Spinal cord (tissue), 10 donors: Measurements from ENCODE around the gene GPC6. TPM values are rescaled to one million over a fixed set of nuclear protein-coding genes. Genes with fewer than 3 reads are reported as not detected.

ENCODE experiments used
- DNase-seq, 6 donors: peaks; one replicate each; pipeline versions ENCODE4 v3.0.0 to v3.0.0-alpha.2; 2013 to 2015; ENCODE audit warnings: low spot score in 6 of 6, low read depth in 4 of 6
- H3K27ac ChIP-seq: one replicate; pipeline ENCODE4 v1.5.1; 2013; ENCODE audit warnings: low read depth, low read length, control low read depth
- H3K27me3 ChIP-seq: one replicate; pipeline ENCODE4 v1.6.1; 2013; ENCODE audit warnings: low read length; ENCODE audit not compliant: control insufficient read depth, insufficient read depth
- H3K36me3 ChIP-seq: one replicate; pipeline ENCODE4 v1.6.1; 2013; ENCODE audit warnings: low read length; ENCODE audit not compliant: control insufficient read depth, insufficient read depth
- H3K4me1 ChIP-seq: one replicate; pipeline ENCODE4 v1.6.1; 2013; ENCODE audit warnings: low read length; ENCODE audit not compliant: control insufficient read depth, insufficient read depth
- H3K4me3 ChIP-seq: one replicate; pipeline ENCODE4 v1.5.1; 2013; ENCODE audit warnings: low read depth, low read length, control low read depth
- H3K9me3 ChIP-seq: one replicate; pipeline ENCODE4 v1.6.1; 2013; ENCODE audit warnings: low read length; ENCODE audit not compliant: control insufficient read depth, insufficient read depth
- WGBS: methylation state at CpG from one replicate; pipeline ENCODE4 v1.1.5; 2013; ENCODE audit warnings: missing lambda C conversion rate; ENCODE audit not compliant: insufficient coverage; 5-methylcytosine and 5-hydroxymethylcytosine counted together
- polyA plus RNA-seq, 2 donors: library from polyadenylated mRNA; unstranded; fragments of 120-200 nt; gene quantifications; one replicate each; pipeline ENCODE4 v1.2.1, GENCODE V29; 2013; ENCODE audit not compliant: insufficient read length in 2 of 2
- total RNA-seq, 2 donors: library from RNA; depleted of rRNA in 1 of 2; stranded (reverse); fragments of 120-200 nt in 1 of 2; fragments of >200 nt in 1 of 2; gene quantifications; one replicate each; pipeline versions ENCODE4 v1.2.3 to v1.2.4, GENCODE V29; 2013 to 2014
- donor health status: healthy.

Gene GPC6
- total and polyA plus RNA-seq, 4 donors: 19.8 to 109 (median 46.0) TPM

DNA sequence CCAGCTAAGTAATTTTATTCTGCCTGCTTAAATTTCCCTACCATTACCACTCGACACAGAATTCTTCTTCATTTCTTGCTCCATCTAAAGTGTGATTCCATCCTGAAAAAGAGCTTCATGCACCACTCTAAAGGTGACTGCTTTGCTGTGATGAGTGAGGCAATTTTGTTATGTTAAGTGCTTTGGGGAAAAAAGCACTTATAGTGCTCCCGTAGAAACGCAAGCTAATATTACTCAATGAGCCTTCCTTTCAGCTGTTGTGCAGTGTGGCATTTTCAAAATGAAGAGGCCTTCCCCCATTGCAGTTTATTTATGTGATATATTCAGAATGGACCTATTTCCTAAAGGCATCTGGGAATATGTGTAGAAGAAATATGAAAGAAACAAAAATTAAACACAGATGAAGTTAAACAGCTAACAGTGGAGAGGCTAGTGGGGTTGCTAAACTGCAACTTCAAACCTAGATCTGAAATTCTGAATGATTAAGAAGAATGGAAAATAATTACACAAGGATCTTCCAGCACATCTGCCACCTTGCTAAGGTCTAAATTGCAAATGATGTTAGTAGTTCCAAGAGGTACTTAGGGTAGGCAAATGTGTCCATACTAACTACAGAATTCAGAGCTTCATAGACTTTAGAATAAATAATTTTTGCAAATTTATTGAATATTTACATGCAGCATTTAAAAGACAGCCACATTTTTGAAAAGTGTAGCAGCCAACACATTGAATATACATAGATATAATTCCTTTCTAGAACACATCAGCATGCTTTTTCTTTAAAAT lies 1041.2 kb downstream of the GPC6 start:
- no peaks in the 10 kb centered on the region for H3K27me3 ChIP-seq
- no peaks in the 10 kb centered on the region for H3K4me1 ChIP-seq
- H3K27ac ChIP-seq: no peak overlapping the region
- peak in 1 of 6 donors; percentile 77 for DNase-seq
- no peaks in the 10 kb centered on the region for H3K36me3 ChIP-seq
- no CpG with 5 or more reads among the region's 3 CpGs for WGBS
- no peaks in the 10 kb centered on the region for H3K9me3 ChIP-seq
- no peak overlapping the region for H3K4me3 ChIP-seq

DNA sequence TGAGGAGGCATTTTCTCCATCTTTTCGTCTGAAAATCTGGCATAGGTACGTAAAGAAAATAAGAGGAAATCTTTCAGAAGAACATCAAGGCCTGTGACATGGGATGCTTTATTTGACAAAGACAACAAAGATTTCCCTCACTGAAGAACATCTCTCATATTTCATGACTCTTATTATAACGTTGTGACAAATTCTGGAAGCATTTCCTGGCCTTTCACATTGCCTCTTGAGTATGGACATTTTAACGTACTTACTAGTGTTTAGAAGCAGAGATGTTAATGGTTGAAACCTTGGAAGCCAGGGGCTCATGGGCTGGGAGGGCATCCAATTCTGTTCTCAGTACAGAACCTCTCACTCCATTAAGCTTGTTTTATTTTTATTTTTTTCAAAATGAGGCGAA lies 1042.1 kb downstream of the GPC6 start:
- WGBS: no CpG with 5 or more reads among the region's 5 CpGs
- no peak for DNase-seq
- no peak overlapping the region for H3K4me3 ChIP-seq

DNA sequence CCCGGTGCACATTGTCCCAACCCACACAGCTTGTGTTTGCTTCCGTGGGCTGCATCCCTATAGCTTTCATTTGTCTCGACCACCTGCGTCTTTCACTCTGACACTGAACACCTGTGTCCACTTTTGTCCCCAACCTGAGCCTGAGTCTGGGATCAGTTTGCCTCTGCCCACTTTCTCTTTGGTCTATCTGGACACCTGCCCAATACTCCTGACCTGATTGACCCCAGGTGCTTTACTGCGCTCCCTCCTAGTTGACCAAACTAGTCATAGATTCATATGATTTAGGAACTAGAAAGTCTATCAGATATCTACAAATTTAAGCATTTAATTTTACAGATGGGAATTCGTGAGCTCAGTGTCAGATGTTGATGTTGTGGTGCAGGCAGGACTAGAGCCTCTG lies 1043.0 kb downstream of the GPC6 start:
- no peaks in the 10 kb centered on the region for H3K27me3 ChIP-seq
- no peak for DNase-seq
- 84% methylated on average over 4 of the region's 6 CpGs for WGBS
- no peaks in the 10 kb centered on the region for H3K9me3 ChIP-seq
- no peaks in the 10 kb centered on the region for H3K4me1 ChIP-seq
- H3K4me3 ChIP-seq: no peak overlapping the region
- no peak overlapping the region for H3K27ac ChIP-seq
- no peaks in the 10 kb centered on the region for H3K36me3 ChIP-seq

More for the DNA sequence above, 1042.1 kb downstream of the GPC6 start:
- no peaks in the 10 kb centered on the region for H3K9me3 ChIP-seq
- H3K27ac ChIP-seq: no peak overlapping the region
- H3K27me3 ChIP-seq: no peaks in the 10 kb centered on the region
- no peaks in the 10 kb centered on the region for H3K4me1 ChIP-seq
- H3K36me3 ChIP-seq: no peaks in the 10 kb centered on the region

DNA sequence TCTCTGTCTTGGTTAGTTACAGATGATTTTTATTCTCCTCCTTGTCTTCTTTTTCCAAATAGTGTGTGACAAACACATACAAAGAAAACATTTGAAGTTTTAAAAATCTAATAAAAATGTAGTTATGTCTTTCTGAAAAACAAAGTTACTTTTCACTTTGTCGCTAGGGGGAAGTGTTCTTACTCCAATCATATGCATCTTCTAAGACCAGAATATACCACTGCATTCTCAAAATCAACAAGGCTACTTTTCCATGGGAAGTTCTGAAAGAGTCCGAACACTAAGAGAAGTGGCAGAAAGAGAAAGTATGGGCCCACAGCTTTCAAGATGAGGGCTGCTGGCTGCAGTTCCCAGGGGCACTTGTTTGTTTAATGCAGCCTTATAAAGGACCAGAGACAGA lies 1043.9 kb downstream of the GPC6 start:
- H3K9me3 ChIP-seq: no peaks in the 10 kb centered on the region
- no peak overlapping the region for H3K4me3 ChIP-seq
- no CpG with 5 or more reads among the region's 2 CpGs for WGBS
- H3K27ac ChIP-seq: no peak overlapping the region
- H3K27me3 ChIP-seq: no peaks in the 10 kb centered on the region
- no peaks in the 10 kb centered on the region for H3K4me1 ChIP-seq
- no peaks in the 10 kb centered on the region for H3K36me3 ChIP-seq
- DNase-seq: no peak

DNA sequence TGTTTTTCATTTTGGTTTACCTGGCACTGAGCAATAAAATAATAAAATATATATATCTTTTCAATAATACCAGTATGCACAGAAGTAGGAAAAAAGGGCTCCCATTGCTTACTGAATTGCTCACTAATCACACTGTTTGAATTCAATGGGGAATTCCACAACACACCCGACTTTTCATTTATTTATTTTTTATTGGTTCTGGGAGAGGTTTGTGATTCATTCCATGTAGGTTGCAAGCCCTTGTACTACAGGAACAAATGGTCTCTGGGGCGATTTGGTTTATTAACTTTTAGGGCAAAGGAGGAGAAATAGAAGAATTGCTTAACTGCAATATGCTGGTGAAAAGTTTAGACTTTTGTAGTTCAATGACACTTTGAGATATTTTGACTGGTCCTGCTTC lies 1045.4 kb downstream of the GPC6 start:
- H3K27ac ChIP-seq: no peak overlapping the region
- no peak overlapping the region for H3K4me3 ChIP-seq
- H3K36me3 ChIP-seq: no peaks in the 10 kb centered on the region
- H3K4me1 ChIP-seq: no peaks in the 10 kb centered on the region
- no peaks in the 10 kb centered on the region for H3K9me3 ChIP-seq
- DNase-seq: no peak
- no peaks in the 10 kb centered on the region for H3K27me3 ChIP-seq
- WGBS: no CpG with 5 or more reads among the region's 2 CpGs

DNA sequence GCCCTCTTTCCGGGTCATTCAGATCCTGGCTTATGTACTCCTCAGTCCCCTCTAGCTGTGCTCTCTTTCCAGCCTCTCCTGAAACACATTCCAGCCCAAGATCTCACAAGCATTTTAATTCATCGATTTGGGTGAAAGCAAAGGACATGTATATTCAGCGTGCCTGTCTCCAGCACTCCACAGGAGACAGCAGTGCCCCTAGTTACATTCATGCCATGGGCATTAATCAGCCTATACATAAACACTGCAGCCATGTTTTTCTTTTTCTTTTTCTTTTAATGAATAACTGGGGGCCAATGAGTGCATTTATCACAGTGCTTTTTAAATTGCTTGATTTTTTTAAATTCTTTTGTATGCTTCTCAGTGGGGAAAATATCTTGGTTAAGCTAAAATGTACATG lies 1053.7 kb downstream of the GPC6 start:
- Histone ChIP-seq H3K36me3 (no peaks in the 10 kb centered on the region), H3K4me1 (no peaks in the 10 kb centered on the region), H3K27me3 (no peaks in the 10 kb centered on the region), H3K27ac (no peak overlapping the region), H3K4me3 (no peak overlapping the region), H3K9me3 (no peaks in the 10 kb centered on the region)
- peak in 1 of 6 donors; percentile 33 for DNase-seq
- WGBS: 29% methylated on average over 3 of the region's 3 CpGs

DNA sequence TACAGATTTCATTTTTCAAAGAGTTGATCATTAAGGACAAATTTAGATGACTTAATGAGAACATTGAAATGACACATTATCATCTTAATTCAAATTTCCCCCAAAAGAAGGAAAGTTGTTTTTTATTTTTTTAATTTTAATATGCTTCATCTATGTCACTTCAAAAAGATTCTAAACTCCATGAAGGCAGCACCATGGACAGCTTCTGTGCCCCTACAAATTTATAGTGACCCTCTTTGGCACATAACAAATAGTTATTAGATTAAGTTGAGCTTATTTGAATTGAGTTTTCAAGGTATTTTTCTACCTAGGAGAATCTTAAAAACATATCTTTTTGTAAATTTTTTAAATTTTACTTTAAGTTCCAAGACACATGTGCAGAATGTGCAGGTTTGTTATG lies 1054.2 kb downstream of the GPC6 start:
- Histone ChIP-seq H3K27ac (no peak overlapping the region), H3K36me3 (no peaks in the 10 kb centered on the region), H3K9me3 (no peaks in the 10 kb centered on the region), H3K4me1 (no peaks in the 10 kb centered on the region), H3K4me3 (no peak overlapping the region), H3K27me3 (no peaks in the 10 kb centered on the region)
- no peak for DNase-seq

DNA sequence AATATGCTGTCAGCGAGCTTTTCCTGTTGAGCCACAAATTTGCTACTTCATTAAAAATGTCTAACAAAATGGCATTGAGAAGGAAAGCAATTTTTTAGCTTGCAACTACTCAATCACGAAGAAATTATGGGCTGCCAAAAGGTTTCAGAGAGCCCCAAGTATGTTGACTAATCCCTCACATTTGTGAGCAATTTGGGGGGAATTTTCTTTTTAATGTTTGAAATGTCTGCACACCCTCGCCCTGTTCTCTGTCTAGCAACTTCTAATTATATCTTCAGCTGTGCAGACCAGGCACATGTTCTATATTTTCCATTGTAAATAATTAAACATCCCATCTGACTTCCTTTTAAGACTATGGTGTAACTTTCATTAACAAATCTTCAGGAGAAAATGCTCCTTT lies 1060.0 kb downstream of the GPC6 start:
- no peak overlapping the region for H3K27ac ChIP-seq
- no peak overlapping the region for H3K4me3 ChIP-seq
- no peaks in the 10 kb centered on the region for H3K9me3 ChIP-seq
- no peaks in the 10 kb centered on the region for H3K4me1 ChIP-seq
- whole genome bisulfite sequencing: 67% methylated on average over 1 of the region's 3 CpGs
- no peaks in the 10 kb centered on the region for H3K27me3 ChIP-seq
- no peaks in the 10 kb centered on the region for H3K36me3 ChIP-seq
- DNase-seq: no peak

DNA sequence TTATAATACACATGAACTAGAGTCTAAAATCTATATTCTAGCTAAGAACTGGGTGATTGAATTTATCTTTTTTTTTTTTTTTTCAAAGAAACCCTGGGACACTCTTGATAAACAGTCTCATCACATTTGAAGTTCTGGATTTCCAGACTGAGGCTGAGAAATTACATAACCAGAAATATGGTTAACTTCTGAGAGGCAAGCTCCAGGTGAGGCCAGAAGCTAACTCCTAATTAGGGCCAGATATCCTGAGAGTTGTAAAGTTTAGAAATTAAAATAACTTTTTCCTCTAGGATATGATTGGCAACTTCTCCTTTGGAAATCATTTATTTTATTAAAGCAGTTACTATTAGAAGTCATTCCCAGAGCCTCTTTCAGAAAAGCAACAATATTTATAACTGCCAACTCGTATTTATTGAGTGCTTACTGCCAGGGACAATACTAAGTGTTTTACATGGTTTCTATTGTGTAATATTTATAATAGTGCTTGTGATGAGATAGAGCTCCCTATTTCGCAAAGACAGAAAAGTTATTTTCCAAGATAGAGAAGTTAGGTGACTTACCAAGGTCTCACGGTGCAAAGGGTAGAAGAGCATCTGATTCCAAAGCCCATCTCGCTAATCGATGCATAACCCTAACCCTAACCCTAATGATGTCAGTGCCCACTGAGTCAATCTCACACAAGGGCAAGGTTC lies 1065.2 kb downstream of the GPC6 start:
- H3K4me3 ChIP-seq: no peak overlapping the region
- H3K4me1 ChIP-seq: no peaks in the 10 kb centered on the region
- DNase-seq: no peak
- WGBS: no CpG with 5 or more reads among the region's 5 CpGs
- no peaks in the 10 kb centered on the region for H3K36me3 ChIP-seq
- no peak overlapping the region for H3K27ac ChIP-seq
- H3K27me3 ChIP-seq: no peaks in the 10 kb centered on the region
- no peaks in the 10 kb centered on the region for H3K9me3 ChIP-seq

DNA sequence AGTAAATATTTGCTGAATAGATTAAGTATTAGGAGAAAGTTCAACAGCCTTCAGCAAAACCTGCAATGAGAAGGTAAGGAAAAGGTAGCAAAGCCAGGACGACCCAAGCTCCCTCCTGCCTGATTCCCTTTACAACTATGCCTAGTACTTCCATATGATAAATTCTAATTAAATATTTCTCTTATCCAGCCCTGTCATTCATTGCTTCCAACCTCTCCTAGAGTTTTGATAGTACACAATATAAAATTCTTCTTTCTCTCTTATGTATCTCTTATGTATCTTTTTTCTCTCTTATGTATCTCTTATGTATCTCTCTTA lies 1065.7 kb downstream of the GPC6 start:
- Histone ChIP-seq H3K27ac (no peak overlapping the region), H3K36me3 (no peaks in the 10 kb centered on the region), H3K4me1 (no peaks in the 10 kb centered on the region), H3K9me3 (no peaks in the 10 kb centered on the region), H3K4me3 (no peak overlapping the region), H3K27me3 (no peaks in the 10 kb centered on the region)
- DNase-seq: no peak
- WGBS: no CpG with 5 or more reads among the region's 1 CpG
